ENCODE results near the gene CCDC88C.

DNA sequence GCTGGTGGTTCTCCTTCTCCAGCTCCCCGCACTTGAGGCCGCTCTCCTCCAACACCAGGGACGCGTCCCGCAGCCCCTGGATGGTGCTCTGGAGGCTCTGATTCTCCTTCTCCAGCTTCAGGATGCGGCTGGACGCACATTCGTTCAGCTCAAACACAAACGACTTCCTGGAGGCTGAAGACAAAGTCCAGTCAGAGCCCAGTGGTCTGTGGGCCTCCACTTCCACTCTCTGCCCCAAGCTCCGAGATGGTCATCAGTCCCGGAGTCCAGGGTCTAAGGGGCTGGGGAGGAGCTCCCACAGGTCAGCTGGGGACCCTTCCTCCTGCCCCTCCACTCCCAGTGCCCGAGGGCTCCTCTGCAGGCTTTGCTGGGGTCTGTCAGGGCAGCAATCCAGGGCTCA lies 96.5 kb downstream of the CCDC88C start:
- TF ChIP-seq, protein P1, sequence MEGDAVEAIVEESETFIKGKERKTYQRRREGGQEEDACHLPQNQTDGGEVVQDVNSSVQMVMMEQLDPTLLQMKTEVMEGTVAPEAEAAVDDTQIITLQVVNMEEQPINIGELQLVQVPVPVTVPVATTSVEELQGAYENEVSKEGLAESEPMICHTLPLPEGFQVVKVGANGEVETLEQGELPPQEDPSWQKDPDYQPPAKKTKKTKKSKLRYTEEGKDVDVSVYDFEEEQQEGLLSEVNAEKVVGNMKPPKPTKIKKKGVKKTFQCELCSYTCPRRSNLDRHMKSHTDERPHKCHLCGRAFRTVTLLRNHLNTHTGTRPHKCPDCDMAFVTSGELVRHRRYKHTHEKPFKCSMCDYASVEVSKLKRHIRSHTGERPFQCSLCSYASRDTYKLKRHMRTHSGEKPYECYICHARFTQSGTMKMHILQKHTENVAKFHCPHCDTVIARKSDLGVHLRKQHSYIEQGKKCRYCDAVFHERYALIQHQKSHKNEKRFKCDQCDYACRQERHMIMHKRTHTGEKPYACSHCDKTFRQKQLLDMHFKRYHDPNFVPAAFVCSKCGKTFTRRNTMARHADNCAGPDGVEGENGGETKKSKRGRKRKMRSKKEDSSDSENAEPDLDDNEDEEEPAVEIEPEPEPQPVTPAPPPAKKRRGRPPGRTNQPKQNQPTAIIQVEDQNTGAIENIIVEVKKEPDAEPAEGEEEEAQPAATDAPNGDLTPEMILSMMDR (IDR thresholded peaks at IDR 0.05) = no peak
- no peak for TF ChIP-seq POLR2A (IDR thresholded peaks at IDR 0.05)
